ENCODE results near the gene GJA1.
"Not testable (repeated sequence)": the region's sequence is repeated elsewhere in the genome, so short reads cannot be mapped to it uniquely, and the experiment has no call there.

Gene GJA1

GRCh38 chr6:121435444-121436069 is at the start of gene GJA1:
Gene GJA1, plus strand, starts transcription at chr6:121435646. Its CDS starts 11,202 bp downstream, at chr6:121446848.
- no peak for DNase-seq (ENCODE audit: low read depth)

- DNase-seq (ENCODE audit: low read depth) = not testable (repeated sequence)
Measured at GRCh38 chr6:121386551-121386950, 48.9 kb upstream of the GJA1 start.

GRCh38 chr6:121389419-121389818 is 46.0 kb upstream of the GJA1 start:
- DNase-seq (ENCODE audit: low read depth) = no peak

- no peak for DNase-seq (ENCODE audit: low read depth)
Measured at GRCh38 chr6:121393731-121394505, 41.5 kb upstream of the GJA1 start.

GRCh38 chr6:121395736-121396135 is 39.7 kb upstream of the GJA1 start:
- no peak for DNase-seq (ENCODE audit: low read depth)

- DNase-seq (ENCODE audit: low read depth) = not testable (repeated sequence)
Measured at GRCh38 chr6:121397188-121397587, 38.3 kb upstream of the GJA1 start.

GRCh38 chr6:121398127-121398526 is 37.3 kb upstream of the GJA1 start:
- DNase-seq (ENCODE audit: low read depth) = no peak

GRCh38 chr6:121399966-121400365 is 35.5 kb upstream of the GJA1 start:
- DNase-seq (ENCODE audit: low read depth) = no peak

GRCh38 chr6:121403964-121404363 is 31.5 kb upstream of the GJA1 start:
- DNase-seq (ENCODE audit: low read depth) = no peak

- DNase-seq (ENCODE audit: low read depth) = no peak
Measured at GRCh38 chr6:121405306-121405705, 30.1 kb upstream of the GJA1 start.

GRCh38 chr6:121408321-121408720 is 27.1 kb upstream of the GJA1 start:
- no peak for DNase-seq (ENCODE audit: low read depth)

GRCh38 chr6:121413879-121414278 is 21.6 kb upstream of the GJA1 start:
- DNase-seq (ENCODE audit: low read depth) = no peak

GRCh38 chr6:121418346-121418745 is 17.1 kb upstream of the GJA1 start:
- no peak for DNase-seq (ENCODE audit: low read depth)

- no peak for DNase-seq (ENCODE audit: low read depth)
Measured at GRCh38 chr6:121426686-121427085, 8.8 kb upstream of the GJA1 start.

- DNase-seq (ENCODE audit: low read depth) = no peak
Measured at GRCh38 chr6:121428872-121429756, 6.3 kb upstream of the GJA1 start.

- no peak for DNase-seq (ENCODE audit: low read depth)
Measured at GRCh38 chr6:121430514-121431460, 4.7 kb upstream of the GJA1 start.

- DNase-seq (ENCODE audit: low read depth) = not testable (repeated sequence)
Measured at GRCh38 chr6:121431776-121432175, 3.7 kb upstream of the GJA1 start.

GRCh38 chr6:121434037-121434770 is 1.2 kb upstream of the GJA1 start:
- no peak for DNase-seq (ENCODE audit: low read depth)

- DNase-seq (ENCODE audit: low read depth) = no peak
Measured at GRCh38 chr6:121436274-121436857, 920 bp downstream of the GJA1 start.
